ENCODE data around the gene UHRF1. TPM values are rescaled to one million over a fixed set of nuclear protein-coding genes. Genes with fewer than 3 reads are reported as not detected.

UHRF1 gene
- total RNA-seq, 4 donors from 2014 or later, result 0.63 to 3.5 (median 1.0) TPM

GRCh38 chr19:4906963-4907362, 2.3 kb upstream of the UHRF1 start:
- ATAC-seq (ENCODE audit: low FRiP score) (no peak), DNase-seq (ENCODE audit: low spot score) (no peak)
- TF ChIP-seq CTCF (IDR thresholded peaks at IDR 0.05), result no peak

GRCh38 chr19:4908360-4908759, 941 bp upstream of the UHRF1 start:
- DNase-seq (ENCODE audit: low spot score) (no peak), ATAC-seq (ENCODE audit: low FRiP score) (no peak)
- TF ChIP-seq CTCF (IDR thresholded peaks at IDR 0.05), result no peak

GRCh38 chr19:4908781-4909155, 533 bp upstream of the UHRF1 start:
- no peak for TF ChIP-seq CTCF (IDR thresholded peaks at IDR 0.05)
- no peak for DNase-seq (ENCODE audit: low spot score)
- ATAC-seq (ENCODE audit: low FRiP score), result no peak

GRCh38 chr19:4909897-4910593, 744 bp downstream of the UHRF1 start:
- no peak for TF ChIP-seq CTCF (IDR thresholded peaks at IDR 0.05)

GRCh38 chr19:4910594-4911281, 1.4 kb downstream of the UHRF1 start:
- no peak for TF ChIP-seq CTCF (IDR thresholded peaks at IDR 0.05)
- DNase-seq (ENCODE audit: low spot score) (no peak), ATAC-seq (ENCODE audit: low FRiP score) (no peak)

More at GRCh38 chr19:4909897-4910593, 744 bp downstream of the UHRF1 start:
- ATAC-seq (ENCODE audit: low FRiP score) (peak; percentile 83), DNase-seq (ENCODE audit: low spot score) (peak; percentile 83)

- ATAC-seq (ENCODE audit: low FRiP score) (no peak), DNase-seq (ENCODE audit: low spot score) (no peak)
- TF ChIP-seq CTCF (IDR thresholded peaks at IDR 0.05), result no peak
Measured at GRCh38 chr19:4911314-4911713, 2.0 kb downstream of the UHRF1 start.
